ENCODE results near the gene LCN12.
A peak's percentile ranks its signal among the peaks of the same experiment; 100 is the strongest.

LCN12 gene

GRCh38 chr9:136941231-136942111 is 10.6 kb upstream of the LCN12 start:
- no peak for DNase-seq (ENCODE audit: low read depth)
- peaks cover 17% of the 10 kb centered on the region for H3K4me1 ChIP-seq (ENCODE audit: control insufficient read depth, insufficient read depth, low read length)
- no peaks in the 10 kb centered on the region for H3K9me3 ChIP-seq (ENCODE audit: control insufficient read depth, low read length)
- no peak overlapping the region for H3K9ac ChIP-seq (ENCODE audit: low read length)
- no peaks in the 10 kb centered on the region for H3K27me3 ChIP-seq (replicated peaks; ENCODE audit: control insufficient read depth, insufficient read depth, low read length)
- H3K4me3 ChIP-seq (ENCODE audit: low read length): no peak overlapping the region
- H3K36me3 ChIP-seq (ENCODE audit: control insufficient read depth, insufficient read depth, low read length, severe bottlenecking): peaks cover 36% of the 10 kb centered on the region

- H3K36me3 ChIP-seq (ENCODE audit: control insufficient read depth, insufficient read depth, low read length, severe bottlenecking): peaks cover 36% of the 10 kb centered on the region
- peak overlapping the region; percentile 92 for H3K4me3 ChIP-seq (ENCODE audit: low read length)
- no peak for DNase-seq (ENCODE audit: low read depth)
- peaks cover 17% of the 10 kb centered on the region for H3K4me1 ChIP-seq (ENCODE audit: control insufficient read depth, insufficient read depth, low read length)
- H3K9me3 ChIP-seq (ENCODE audit: control insufficient read depth, low read length): no peaks in the 10 kb centered on the region
- H3K27me3 ChIP-seq (replicated peaks; ENCODE audit: control insufficient read depth, insufficient read depth, low read length): no peaks in the 10 kb centered on the region
- H3K9ac ChIP-seq (ENCODE audit: low read length): peak overlapping the region; percentile 97
Observed at GRCh38 chr9:136942112-136942880, 9.8 kb upstream of the LCN12 start.

GRCh38 chr9:136942881-136943230 is 9.2 kb upstream of the LCN12 start:
- peaks cover 36% of the 10 kb centered on the region for H3K36me3 ChIP-seq (ENCODE audit: control insufficient read depth, insufficient read depth, low read length, severe bottlenecking)
- no peaks in the 10 kb centered on the region for H3K27me3 ChIP-seq (replicated peaks; ENCODE audit: control insufficient read depth, insufficient read depth, low read length)
- H3K4me3 ChIP-seq (ENCODE audit: low read length): peak overlapping the region; percentile 92
- no peak for DNase-seq (ENCODE audit: low read depth)
- H3K9me3 ChIP-seq (ENCODE audit: control insufficient read depth, low read length): no peaks in the 10 kb centered on the region
- peak overlapping the region; percentile 97 for H3K9ac ChIP-seq (ENCODE audit: low read length)
- H3K4me1 ChIP-seq (ENCODE audit: control insufficient read depth, insufficient read depth, low read length): peaks cover 15% of the 10 kb centered on the region

GRCh38 chr9:136943291-136944211 is 8.5 kb upstream of the LCN12 start:
- no peak for DNase-seq (ENCODE audit: low read depth)
- H3K4me3 ChIP-seq (ENCODE audit: low read length): peak overlapping the region; percentile 92
- H3K9me3 ChIP-seq (ENCODE audit: control insufficient read depth, low read length): no peaks in the 10 kb centered on the region
- H3K4me1 ChIP-seq (ENCODE audit: control insufficient read depth, insufficient read depth, low read length): peaks cover 11% of the 10 kb centered on the region
- H3K9ac ChIP-seq (ENCODE audit: low read length): peak overlapping the region; percentile 97
- H3K27me3 ChIP-seq (replicated peaks; ENCODE audit: control insufficient read depth, insufficient read depth, low read length): no peaks in the 10 kb centered on the region
- H3K36me3 ChIP-seq (ENCODE audit: control insufficient read depth, insufficient read depth, low read length, severe bottlenecking): peaks cover 36% of the 10 kb centered on the region

- peak overlapping the region; percentile 97 for H3K9ac ChIP-seq (ENCODE audit: low read length)
- no peaks in the 10 kb centered on the region for H3K27me3 ChIP-seq (replicated peaks; ENCODE audit: control insufficient read depth, insufficient read depth, low read length)
- peaks cover 8% of the 10 kb centered on the region for H3K4me1 ChIP-seq (ENCODE audit: control insufficient read depth, insufficient read depth, low read length)
- H3K9me3 ChIP-seq (ENCODE audit: control insufficient read depth, low read length): no peaks in the 10 kb centered on the region
- H3K36me3 ChIP-seq (ENCODE audit: control insufficient read depth, insufficient read depth, low read length, severe bottlenecking): peaks cover 33% of the 10 kb centered on the region
- peak overlapping the region; percentile 92 for H3K4me3 ChIP-seq (ENCODE audit: low read length)
- peak; percentile 85 for DNase-seq (ENCODE audit: low read depth)
Observed at GRCh38 chr9:136944212-136944518, 7.9 kb upstream of the LCN12 start.

- no peaks in the 10 kb centered on the region for H3K27me3 ChIP-seq (replicated peaks; ENCODE audit: control insufficient read depth, insufficient read depth, low read length)
Observed at GRCh38 chr9:136944519-136945332, 7.3 kb upstream of the LCN12 start, which contains the start of the genes C8G and FBXW5. TSS of gene C8G (plus strand) at chr9:136945243. CDS start at chr9:136945321, 78 bp downstream. TSS of gene FBXW5 (minus strand) at chr9:136944738. CDS start at chr9:136944083, 655 bp downstream.

GRCh38 chr9:136945333-136946227 is 6.5 kb upstream of the LCN12 start:
- H3K27me3 ChIP-seq (replicated peaks; ENCODE audit: control insufficient read depth, insufficient read depth, low read length): no peaks in the 10 kb centered on the region
- H3K9me3 ChIP-seq (ENCODE audit: control insufficient read depth, low read length): no peaks in the 10 kb centered on the region
- peaks cover 22% of the 10 kb centered on the region for H3K36me3 ChIP-seq (ENCODE audit: control insufficient read depth, insufficient read depth, low read length, severe bottlenecking)
- H3K4me1 ChIP-seq (ENCODE audit: control insufficient read depth, insufficient read depth, low read length): peaks cover 9% of the 10 kb centered on the region
- no peak for DNase-seq (ENCODE audit: low read depth)
- H3K9ac ChIP-seq (ENCODE audit: low read length): no peak overlapping the region
- no peak overlapping the region for H3K4me3 ChIP-seq (ENCODE audit: low read length)

More at GRCh38 chr9:136944519-136945332, 7.3 kb upstream of the LCN12 start, which contains the start of the genes C8G and FBXW5:
- peak within 1 kb of the TSS; percentile 92 for H3K4me3 ChIP-seq (ENCODE audit: low read length)
- H3K36me3 ChIP-seq (ENCODE audit: control insufficient read depth, insufficient read depth, low read length, severe bottlenecking): peaks cover 30% of the 10 kb centered on the region
- peak; percentile 99 for DNase-seq (ENCODE audit: low read depth)
- peak within 1 kb of the TSS; percentile 97 for H3K9ac ChIP-seq (ENCODE audit: low read length)
- H3K4me1 ChIP-seq (ENCODE audit: control insufficient read depth, insufficient read depth, low read length): peaks cover 8% of the 10 kb centered on the region
- H3K9me3 ChIP-seq (ENCODE audit: control insufficient read depth, low read length): no peaks in the 10 kb centered on the region

- Histone ChIP-seq H3K4me3 (ENCODE audit: low read length) (no peak overlapping the region), H3K9me3 (ENCODE audit: control insufficient read depth, low read length) (no peaks in the 10 kb centered on the region), H3K4me1 (ENCODE audit: control insufficient read depth, insufficient read depth, low read length) (peaks cover 9% of the 10 kb centered on the region), H3K9ac (ENCODE audit: low read length) (no peak overlapping the region), H3K36me3 (ENCODE audit: control insufficient read depth, insufficient read depth, low read length, severe bottlenecking) (peaks cover 14% of the 10 kb centered on the region), H3K27me3 (replicated peaks; ENCODE audit: control insufficient read depth, insufficient read depth, low read length) (no peaks in the 10 kb centered on the region)
- DNase-seq (ENCODE audit: low read depth): no peak
Observed at GRCh38 chr9:136946228-136947027, 5.6 kb upstream of the LCN12 start.
